NCI-H2171 (cell line): Measurements from ENCODE around the gene SRBD1.
A peak's percentile ranks its signal among the peaks of the same experiment; 100 is the strongest.

Experiments
- DNase-seq: peaks from one replicate; lab custom pipeline; 2025; lab: John Stamatoyannopoulos, UW

Gene SRBD1

GRCh38 chr2:45551862-45552261 is 59.2 kb downstream of the SRBD1 start:
- DNase-seq = no peak

- DNase-seq = no peak
These were observed 65.1 kb downstream of the SRBD1 start for GRCh38 chr2:45545943-45546342.

- no peak for DNase-seq
These were observed 67.8 kb downstream of the SRBD1 start for GRCh38 chr2:45543257-45543656.

GRCh38 chr2:45542013-45542412 is 69.1 kb downstream of the SRBD1 start:
- no peak for DNase-seq

- no peak for DNase-seq
These were observed 69.6 kb downstream of the SRBD1 start for GRCh38 chr2:45541450-45541849.

- DNase-seq = no peak
These were observed 70.1 kb downstream of the SRBD1 start for GRCh38 chr2:45540942-45541341.

GRCh38 chr2:45533771-45534170 is 77.3 kb downstream of the SRBD1 start:
- DNase-seq = no peak

- peak; percentile 1 for DNase-seq
These were observed 78.9 kb downstream of the SRBD1 start for GRCh38 chr2:45532181-45532580.

GRCh38 chr2:45524016-45524415 is 87.1 kb downstream of the SRBD1 start:
- no peak for DNase-seq

GRCh38 chr2:45518546-45518945 is 92.5 kb downstream of the SRBD1 start:
- no peak for DNase-seq

GRCh38 chr2:45510701-45511420 is 100.2 kb downstream of the SRBD1 start:
- DNase-seq = no peak

- DNase-seq = no peak
These were observed 104.3 kb downstream of the SRBD1 start for GRCh38 chr2:45506756-45507155.

GRCh38 chr2:45505138-45505537 is 105.9 kb downstream of the SRBD1 start:
- peak; percentile 2 for DNase-seq

- no peak for DNase-seq
These were observed 112.2 kb downstream of the SRBD1 start for GRCh38 chr2:45498661-45499550.

GRCh38 chr2:45497355-45497754 is 113.7 kb downstream of the SRBD1 start:
- DNase-seq = no peak

GRCh38 chr2:45496869-45497268 is 114.2 kb downstream of the SRBD1 start:
- peak; percentile 4 for DNase-seq

GRCh38 chr2:45494978-45495293 is 116.1 kb downstream of the SRBD1 start:
- DNase-seq = no peak

- peak; percentile 68 for DNase-seq
These were observed 116.6 kb downstream of the SRBD1 start for GRCh38 chr2:45494275-45494977.

GRCh38 chr2:45484965-45485364 is 126.1 kb downstream of the SRBD1 start:
- no peak for DNase-seq

- no peak for DNase-seq
These were observed 127.1 kb downstream of the SRBD1 start for GRCh38 chr2:45483997-45484396.

- no peak for DNase-seq
These were observed 133.5 kb downstream of the SRBD1 start for GRCh38 chr2:45477546-45477945.

GRCh38 chr2:45470531-45470930 is 140.5 kb downstream of the SRBD1 start:
- no peak for DNase-seq
